HCT116 (cell line): Measurements from ENCODE around the gene NHLRC1. TPM values are rescaled to one million over a fixed set of nuclear protein-coding genes. Genes with fewer than 3 reads are reported as not detected.

Experiments
- ATAC-seq: fragments of 200-7000 bp; cut with Tn5 transposase; 2 replicates; pipeline ENCODE4 v1.9.1; 2020; ENCODE audit warnings: mild to moderate bottlenecking, moderate library complexity
- BruUV-seq: library from RNA; stranded (reverse); fragments of 400-500 nt; replicated peaks from 2 replicates; lab custom pipeline; 2021; lab: Mats Ljungman, UMichigan
- CTCF ChIA-PET: fragments of 300-600 bp; sonication (Branson Sonifier 250); formaldehyde crosslinking; loops from one replicate; lab custom pipeline; 2021; ENCODE audit warnings: antibody characterized with exemption; lab: Charles Lee
- POLR2A ChIA-PET: fragments of 300-600, 350-600 bp; sonication (Branson Sonifier 250); formaldehyde crosslinking; loops from one replicate; lab custom pipeline; 2021; ENCODE audit warnings: antibody characterized with exemption; lab: Charles Lee
- RAD21 ChIA-PET, 2 experiments: fragments of 300-600 bp; sonication (Branson Sonifier 250); formaldehyde crosslinking; loops; one replicate each; lab custom pipeline; 2023; ENCODE audit warnings: low total read pairs in 2 of 2; ENCODE audit not compliant: uncharacterized antibody in 2 of 2, unreplicated experiment in 2 of 2, low non-redundant PET in 1 of 2; lab: Charles Lee
- DNase-seq: peaks from one replicate; pipeline ENCODE4 v3.0.0-alpha.2; 2010; ENCODE audit warnings: low read depth, low spot score
- H2AFZ ChIP-seq: fragments of 200-600 bp; shearing (Covaris generic), sonication (generic); 2 replicates; pipeline ENCODE4 v1.6.1; 2017; ENCODE audit warnings: low read depth, mixed run types, mixed read lengths, antibody characterized with exemption, low read length; ENCODE audit not compliant: poor library complexity, severe bottlenecking
- H3K27ac ChIP-seq: 2 replicates; pipeline ENCODE4 v1.5.1; 2012; ENCODE audit warnings: low read depth, low read length
- H3K27me3 ChIP-seq: fragments of 200-600 bp; sonication (generic); 2 replicates; pipeline ENCODE4 v1.6.1; 2016; ENCODE audit warnings: mixed run types, low read length, mixed read lengths; ENCODE audit not compliant: insufficient read depth
- H3K36me3 ChIP-seq, 2 experiments: fragments of 200-500 bp in 1 of 2; fragments of 200-600 bp in 1 of 2; sonication (Bioruptor generic) in 1 of 2; sonication (generic) in 1 of 2; 2 replicates each; pipeline versions ENCODE4 v1.5.1 to v1.6.1; 2014 to 2016; ENCODE audit warnings: low read length in 2 of 2, inconsistent platforms in 1 of 2, mixed read lengths in 1 of 2, mixed run types in 1 of 2; ENCODE audit not compliant: insufficient read depth in 2 of 2, control insufficient read depth in 1 of 2
- H3K4me1 ChIP-seq, 2 experiments: fragments of 200-600 bp in 1 of 2; sonication (generic) in 1 of 2; 2 replicates each; pipeline versions ENCODE4 v1.5.1 to v1.6.1; 2012 to 2017; ENCODE audit warnings: low read length in 2 of 2, inconsistent platforms in 1 of 2, mild to moderate bottlenecking in 1 of 2, mixed read lengths in 1 of 2, mixed run types in 1 of 2, moderate library complexity in 1 of 2; ENCODE audit not compliant: insufficient read depth in 2 of 2, control insufficient read depth in 1 of 2
- H3K4me2 ChIP-seq: fragments of 200-600 bp; sonication (generic); 2 replicates; pipeline ENCODE4 v1.6.1; 2017; ENCODE audit warnings: mixed run types, low read length, mixed read lengths
- H3K4me3 ChIP-seq, 2 experiments: fragments of 200-600 bp in 1 of 2; sonication (generic) in 1 of 2; replicated peaks in 1 of 2; 2 replicates each; pipeline ENCODE4 v1.5.1; 2011 to 2016; ENCODE audit warnings: low read length in 2 of 2, control low read depth in 1 of 2, low read depth in 1 of 2, mild to moderate bottlenecking in 1 of 2, mixed read lengths in 1 of 2, mixed run types in 1 of 2
- H3K79me2 ChIP-seq: fragments of 200-600 bp; sonication (generic); 2 replicates; pipeline ENCODE4 v1.6.1; 2017; ENCODE audit warnings: mild to moderate bottlenecking, mixed run types, low read length, moderate library complexity, mixed read lengths; ENCODE audit not compliant: insufficient read depth
- H3K9ac ChIP-seq: fragments of 200-600 bp; sonication (generic); 2 replicates; pipeline ENCODE4 v1.6.1; 2016; ENCODE audit warnings: low read length, mixed read lengths
- H3K9me2 ChIP-seq: fragments of 200-600 bp; sonication (generic), shearing (Covaris generic); 2 replicates; pipeline ENCODE4 v1.6.1; 2017; ENCODE audit warnings: mixed run types, mild to moderate bottlenecking, moderate library complexity; ENCODE audit not compliant: insufficient read depth
- H3K9me3 ChIP-seq, 2 experiments: fragments of 200-500 bp in 1 of 2; fragments of 200-600 bp in 1 of 2; sonication (Bioruptor generic) in 1 of 2; sonication (generic) in 1 of 2; 2 replicates each; pipeline ENCODE4 v1.6.1; 2014 to 2017; ENCODE audit warnings: low read length in 2 of 2, mixed read lengths in 2 of 2, inconsistent platforms in 1 of 2, low read depth in 1 of 2, mild to moderate bottlenecking in 1 of 2, mixed run types in 1 of 2, moderate library complexity in 1 of 2; ENCODE audit not compliant: control insufficient read depth in 1 of 2, insufficient read depth in 1 of 2
- H4K20me1 ChIP-seq: fragments of 200-600 bp; sonication (generic), shearing (Covaris generic); 2 replicates; pipeline ENCODE4 v1.6.1; 2017; ENCODE audit warnings: mixed run types, mild to moderate bottlenecking, moderate library complexity; ENCODE audit not compliant: insufficient read depth
- CBX3 ChIP-seq: IDR thresholded peaks from 2 replicates; pipeline ENCODE4 v1.6.1; 2012; ENCODE audit warnings: low read depth
- EZH2 ChIP-seq: fragments of 200-600 bp; sonication (generic); IDR thresholded peaks from 2 replicates; pipeline ENCODE4 v1.6.1; 2017; ENCODE audit warnings: antibody characterized with exemption, mixed run types
- RAD21 ChIP-seq: IDR thresholded peaks from 2 replicates; pipeline ENCODE4 v1.6.1; 2012; ENCODE audit warnings: low read depth, mild to moderate bottlenecking
- TCF7L2 ChIP-seq: IDR thresholded peaks from 2 replicates; pipeline ENCODE4 v1.7.0; 2011; ENCODE audit warnings: borderline replicate concordance, inconsistent platforms; ENCODE audit not compliant: insufficient read depth, insufficient read length; ENCODE audit errors: extremely low read depth
- YY1 ChIP-seq: IDR thresholded peaks from 2 replicates; pipeline ENCODE4 v1.6.1; 2011; ENCODE audit warnings: low read length, low read depth, moderate library complexity, mild to moderate bottlenecking; ENCODE audit not compliant: insufficient replicate concordance; ENCODE audit errors: extremely low read depth
- ZFX ChIP-seq: fragments of 450-650 bp; IDR thresholded peaks from 2 replicates; pipeline ENCODE4 v1.6.1; 2017
- ZNF274 ChIP-seq: fragments of 200-500 bp; sonication (Bioruptor generic); IDR thresholded peaks from 2 replicates; pipeline ENCODE4 v1.6.1; 2014; ENCODE audit warnings: mild to moderate bottlenecking, low read depth, low read length, inconsistent platforms
- intact Hi-C: fragments of 100-400 bp; cut with micrococcal nuclease; formaldehyde crosslinking; loops from 2 replicates; pipeline ENCODE4 v1.10.0; 2022
- total RNA-seq: library from RNA; stranded (reverse); gene quantifications from one replicate; pipeline ENCODE4 v1.2.1, GENCODE V29; 2021; ENCODE audit not compliant: unreplicated experiment
- TF ChIP-seq, protein P1 (sequence below): IDR thresholded peaks from 2 replicates; pipeline ENCODE4 v1.6.1; 2012; ENCODE audit warnings: low read depth
- TF ChIP-seq, protein P2 (sequence below), 3 experiments: fragments of 200-600 bp in 1 of 3; sonication (generic) in 1 of 3; IDR thresholded peaks in 2 of 3; conservative IDR thresholded peaks in 1 of 3; 2 replicates each; pipeline ENCODE4 v1.5.1; 2012 to 2017; ENCODE audit warnings: low read depth in 2 of 3, low read length in 2 of 3, antibody characterized with exemption in 1 of 3, borderline replicate concordance in 1 of 3, control low read depth in 1 of 3, mild to moderate bottlenecking in 1 of 3, mixed read lengths in 1 of 3, mixed run types in 1 of 3, moderate library complexity in 1 of 3; ENCODE audit not compliant: insufficient read depth in 1 of 3
- TF ChIP-seq, protein P3 (sequence below): IDR thresholded peaks from 2 replicates; pipeline ENCODE4 v1.6.1; 2012

NHLRC1 gene
- total RNA-seq, 1 experiment from 2014 or later: not detected

DNA sequence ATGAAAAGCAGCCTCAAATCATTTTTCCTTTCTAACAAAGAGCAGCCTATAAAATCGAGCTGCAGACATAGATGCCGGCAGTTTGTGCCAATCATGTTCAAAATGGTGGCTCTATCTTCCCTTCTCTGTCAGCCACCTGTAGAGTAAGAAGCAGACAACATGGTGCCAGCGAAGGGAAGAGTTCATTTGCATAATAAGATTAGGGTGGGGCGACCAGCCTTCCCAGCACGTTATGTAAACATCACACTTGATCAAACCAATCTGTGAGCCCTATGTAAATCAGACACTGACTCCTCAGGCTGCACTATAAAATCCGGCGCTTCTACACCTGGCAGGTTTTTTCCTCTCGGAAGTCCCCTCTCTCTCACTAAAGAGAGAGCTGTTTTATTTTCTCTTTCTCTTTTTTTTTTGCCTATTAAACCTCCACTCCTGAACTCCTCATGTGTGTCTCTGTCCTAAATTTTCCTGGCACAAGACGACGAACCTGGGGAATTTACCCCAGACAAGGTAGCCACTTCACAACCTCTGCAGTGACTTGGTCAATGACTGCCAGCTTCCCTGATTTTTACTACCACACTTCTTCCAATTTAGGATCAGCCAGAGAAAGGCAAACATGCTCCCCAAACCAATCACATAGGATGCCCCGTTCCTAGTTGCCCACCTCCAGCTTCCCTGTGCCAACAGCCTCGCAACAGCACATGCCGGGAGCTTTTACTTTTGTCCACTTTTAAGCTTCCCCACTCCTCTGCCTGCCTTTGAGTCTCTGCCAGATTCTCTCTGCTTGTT is 19.5 kb upstream of the NHLRC1 start:
- no peaks in the 10 kb centered on the region for H3K9me2 ChIP-seq

DNA sequence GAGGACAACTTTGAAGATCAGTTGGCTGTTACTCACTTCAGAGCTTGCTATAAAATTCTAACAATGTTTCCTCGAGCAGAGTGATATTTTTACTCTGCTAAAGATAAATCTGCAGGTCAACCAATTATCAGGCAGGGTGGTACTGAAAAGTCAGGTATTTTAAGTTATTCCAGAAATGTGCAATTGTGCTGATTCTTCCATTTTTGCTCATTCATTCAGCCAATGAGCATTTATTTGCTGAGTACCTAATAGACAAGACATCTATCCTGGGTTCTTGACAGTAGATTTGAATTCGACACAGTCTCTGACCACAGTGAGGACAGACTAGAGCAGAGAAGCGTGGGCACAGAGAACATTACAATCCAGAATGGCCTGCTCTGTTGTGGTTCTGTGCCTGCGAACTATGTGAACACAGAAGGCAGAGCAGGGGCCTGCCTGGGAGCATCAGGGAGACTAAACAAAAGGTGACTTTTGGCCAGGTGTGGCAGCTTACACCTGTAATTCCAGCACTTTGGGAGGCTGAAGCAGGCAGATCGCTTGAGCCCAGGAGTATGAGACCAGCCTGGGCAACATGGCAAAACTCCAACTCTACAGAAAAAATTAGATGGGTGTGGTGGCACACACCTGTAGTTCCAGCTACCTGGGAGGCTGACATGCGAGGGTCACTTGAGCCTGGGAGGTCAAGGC is 17.6 kb upstream of the NHLRC1 start:
- ChIA-PET RAD21 (no interaction called here), POLR2A (no interaction called here)
- Histone ChIP-seq H4K20me1 (no peaks in the 10 kb centered on the region), H3K27ac (no peak overlapping the region), H3K36me3 (0 out of 4 replicates have a peak, but pooled peaks cover 0 to 2% of the 10 kb centered on the region in 2 experiments), H3K4me2 (no peak overlapping the region), H3K9ac (no peak overlapping the region), H3K9me2 (no peaks in the 10 kb centered on the region)
- intact Hi-C loops: no loop called here
- ATAC-seq (no peak), DNase-seq (no peak)
- TF ChIP-seq, protein P1, sequence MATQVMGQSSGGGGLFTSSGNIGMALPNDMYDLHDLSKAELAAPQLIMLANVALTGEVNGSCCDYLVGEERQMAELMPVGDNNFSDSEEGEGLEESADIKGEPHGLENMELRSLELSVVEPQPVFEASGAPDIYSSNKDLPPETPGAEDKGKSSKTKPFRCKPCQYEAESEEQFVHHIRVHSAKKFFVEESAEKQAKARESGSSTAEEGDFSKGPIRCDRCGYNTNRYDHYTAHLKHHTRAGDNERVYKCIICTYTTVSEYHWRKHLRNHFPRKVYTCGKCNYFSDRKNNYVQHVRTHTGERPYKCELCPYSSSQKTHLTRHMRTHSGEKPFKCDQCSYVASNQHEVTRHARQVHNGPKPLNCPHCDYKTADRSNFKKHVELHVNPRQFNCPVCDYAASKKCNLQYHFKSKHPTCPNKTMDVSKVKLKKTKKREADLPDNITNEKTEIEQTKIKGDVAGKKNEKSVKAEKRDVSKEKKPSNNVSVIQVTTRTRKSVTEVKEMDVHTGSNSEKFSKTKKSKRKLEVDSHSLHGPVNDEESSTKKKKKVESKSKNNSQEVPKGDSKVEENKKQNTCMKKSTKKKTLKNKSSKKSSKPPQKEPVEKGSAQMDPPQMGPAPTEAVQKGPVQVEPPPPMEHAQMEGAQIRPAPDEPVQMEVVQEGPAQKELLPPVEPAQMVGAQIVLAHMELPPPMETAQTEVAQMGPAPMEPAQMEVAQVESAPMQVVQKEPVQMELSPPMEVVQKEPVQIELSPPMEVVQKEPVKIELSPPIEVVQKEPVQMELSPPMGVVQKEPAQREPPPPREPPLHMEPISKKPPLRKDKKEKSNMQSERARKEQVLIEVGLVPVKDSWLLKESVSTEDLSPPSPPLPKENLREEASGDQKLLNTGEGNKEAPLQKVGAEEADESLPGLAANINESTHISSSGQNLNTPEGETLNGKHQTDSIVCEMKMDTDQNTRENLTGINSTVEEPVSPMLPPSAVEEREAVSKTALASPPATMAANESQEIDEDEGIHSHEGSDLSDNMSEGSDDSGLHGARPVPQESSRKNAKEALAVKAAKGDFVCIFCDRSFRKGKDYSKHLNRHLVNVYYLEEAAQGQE: no peak
- TF ChIP-seq ZFX (no peak), ZNF274 (no peak), YY1 (no peak), EZH2 (no peak)
- TF ChIP-seq, protein P2, sequence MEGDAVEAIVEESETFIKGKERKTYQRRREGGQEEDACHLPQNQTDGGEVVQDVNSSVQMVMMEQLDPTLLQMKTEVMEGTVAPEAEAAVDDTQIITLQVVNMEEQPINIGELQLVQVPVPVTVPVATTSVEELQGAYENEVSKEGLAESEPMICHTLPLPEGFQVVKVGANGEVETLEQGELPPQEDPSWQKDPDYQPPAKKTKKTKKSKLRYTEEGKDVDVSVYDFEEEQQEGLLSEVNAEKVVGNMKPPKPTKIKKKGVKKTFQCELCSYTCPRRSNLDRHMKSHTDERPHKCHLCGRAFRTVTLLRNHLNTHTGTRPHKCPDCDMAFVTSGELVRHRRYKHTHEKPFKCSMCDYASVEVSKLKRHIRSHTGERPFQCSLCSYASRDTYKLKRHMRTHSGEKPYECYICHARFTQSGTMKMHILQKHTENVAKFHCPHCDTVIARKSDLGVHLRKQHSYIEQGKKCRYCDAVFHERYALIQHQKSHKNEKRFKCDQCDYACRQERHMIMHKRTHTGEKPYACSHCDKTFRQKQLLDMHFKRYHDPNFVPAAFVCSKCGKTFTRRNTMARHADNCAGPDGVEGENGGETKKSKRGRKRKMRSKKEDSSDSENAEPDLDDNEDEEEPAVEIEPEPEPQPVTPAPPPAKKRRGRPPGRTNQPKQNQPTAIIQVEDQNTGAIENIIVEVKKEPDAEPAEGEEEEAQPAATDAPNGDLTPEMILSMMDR (IDR thresholded peaks at IDR 0.05 in 2 of 3, conservative IDR thresholded peaks at IDR 0.05 in 1 of 3; ENCODE audit: borderline replicate concordance in 1 of 3, insufficient read depth in 1 of 3, low read depth in 2 of 3, low read length in 2 of 3): no peak
- TF ChIP-seq, protein P3, sequence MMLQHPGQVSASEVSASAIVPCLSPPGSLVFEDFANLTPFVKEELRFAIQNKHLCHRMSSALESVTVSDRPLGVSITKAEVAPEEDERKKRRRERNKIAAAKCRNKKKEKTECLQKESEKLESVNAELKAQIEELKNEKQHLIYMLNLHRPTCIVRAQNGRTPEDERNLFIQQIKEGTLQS: no peak
- TF ChIP-seq, all 23 proteins: peak for 0
- H3K9me3 ChIP-seq: no peaks in the 10 kb centered on the region
- H3K79me2 ChIP-seq: no peaks in the 10 kb centered on the region
- no peak overlapping the region for H3K4me3 ChIP-seq
- H3K27me3 ChIP-seq: no peaks in the 10 kb centered on the region
- H3K4me1 ChIP-seq: no peaks in the 10 kb centered on the region
- CTCF ChIA-PET: no interaction called here
- H2AFZ ChIP-seq: no peak overlapping the region
- no TSS peak for BruUV-seq

More for the DNA sequence above, 19.5 kb upstream of the NHLRC1 start:
- Histone ChIP-seq H3K27me3 (no peaks in the 10 kb centered on the region), H2AFZ (no peak overlapping the region), H4K20me1 (no peaks in the 10 kb centered on the region), H3K27ac (no peak overlapping the region), H3K79me2 (no peaks in the 10 kb centered on the region), H3K36me3 (0 out of 4 replicates have a peak, but pooled peaks cover 0 to 2% of the 10 kb centered on the region in 2 experiments), H3K9me3 (no peaks in the 10 kb centered on the region), H3K9ac (no peak overlapping the region), H3K4me3 (no peak overlapping the region), H3K4me2 (no peak overlapping the region), H3K4me1 (peaks cover 0 to under 1% of the 10 kb centered on the region in 2 experiments; a peak in 1 of 4 replicates)
- ChIA-PET RAD21 (no interaction called here), POLR2A (no interaction called here), CTCF (no interaction called here)
- TF ChIP-seq TCF7L2 (no peak), CBX3 (no peak), RAD21 (no peak), YY1 (no peak), ZFX (no peak), ZNF274 (no peak)
- TF ChIP-seq, protein P3: no peak
- ATAC-seq: no peak
- DNase-seq: no peak
- no TSS peak for BruUV-seq
- intact Hi-C loops: no loop called here
